ENCODE data around the gene ST6GAL1.

Gene ST6GAL1

GRCh38 chr3:186974824-186975313, 44.5 kb downstream of the ST6GAL1 start:
- TF ChIP-seq SIN3A (IDR thresholded peaks at IDR 0.05; ENCODE audit: borderline replicate concordance, insufficient read depth, low read length), result no peak
- TF ChIP-seq FOXP2 (optimal IDR thresholded peaks at IDR 0.05; ENCODE audit: borderline replicate concordance, extremely low read depth, extremely low read length, insufficient read depth), result no peak
- no peak for TF ChIP-seq REST (IDR thresholded peaks at IDR 0.05; ENCODE audit: insufficient read depth in 1 of 2, low read depth in 2 of 2, low read length in 2 of 2)
- TF ChIP-seq POLR2AphosphoS5 (IDR thresholded peaks at IDR 0.05; ENCODE audit: low read depth, low read length), result no peak
- TF ChIP-seq TAF1 (IDR thresholded peaks at IDR 0.05; ENCODE audit: borderline replicate concordance, insufficient read depth, low read length), result no peak

GRCh38 chr3:186975726-186976125, 45.4 kb downstream of the ST6GAL1 start:
- TF ChIP-seq SIN3A (IDR thresholded peaks at IDR 0.05; ENCODE audit: borderline replicate concordance, insufficient read depth, low read length) (no peak), FOXP2 (optimal IDR thresholded peaks at IDR 0.05; ENCODE audit: borderline replicate concordance, extremely low read depth, extremely low read length, insufficient read depth) (no peak), REST (IDR thresholded peaks at IDR 0.05; ENCODE audit: insufficient read depth in 1 of 2, low read depth in 2 of 2, low read length in 2 of 2) (no peak), TAF1 (IDR thresholded peaks at IDR 0.05; ENCODE audit: borderline replicate concordance, insufficient read depth, low read length) (no peak)

- TF ChIP-seq FOXP2 (optimal IDR thresholded peaks at IDR 0.05; ENCODE audit: borderline replicate concordance, extremely low read depth, extremely low read length, insufficient read depth) (no peak), TAF1 (IDR thresholded peaks at IDR 0.05; ENCODE audit: borderline replicate concordance, insufficient read depth, low read length) (no peak)
Measured at GRCh38 chr3:186976837-186977750, 46.8 kb downstream of the ST6GAL1 start.

- no peak for TF ChIP-seq TAF1 (IDR thresholded peaks at IDR 0.05; ENCODE audit: borderline replicate concordance, insufficient read depth, low read length)
- no peak for TF ChIP-seq POLR2AphosphoS5 (IDR thresholded peaks at IDR 0.05; ENCODE audit: low read depth, low read length)
- no peak for TF ChIP-seq REST (IDR thresholded peaks at IDR 0.05; ENCODE audit: insufficient read depth in 1 of 2, low read depth in 2 of 2, low read length in 2 of 2)
- no peak for TF ChIP-seq FOXP2 (optimal IDR thresholded peaks at IDR 0.05; ENCODE audit: borderline replicate concordance, extremely low read depth, extremely low read length, insufficient read depth)
- TF ChIP-seq SIN3A (IDR thresholded peaks at IDR 0.05; ENCODE audit: borderline replicate concordance, insufficient read depth, low read length), result no peak
Measured at GRCh38 chr3:186978712-186979111, 48.4 kb downstream of the ST6GAL1 start.

GRCh38 chr3:186979852-186980251, 49.5 kb downstream of the ST6GAL1 start:
- no peak for TF ChIP-seq POLR2AphosphoS5 (IDR thresholded peaks at IDR 0.05; ENCODE audit: low read depth, low read length)
- no peak for TF ChIP-seq TAF1 (IDR thresholded peaks at IDR 0.05; ENCODE audit: borderline replicate concordance, insufficient read depth, low read length)
- no peak for TF ChIP-seq REST (IDR thresholded peaks at IDR 0.05; ENCODE audit: insufficient read depth in 1 of 2, low read depth in 2 of 2, low read length in 2 of 2)
- TF ChIP-seq FOXP2 (optimal IDR thresholded peaks at IDR 0.05; ENCODE audit: borderline replicate concordance, extremely low read depth, extremely low read length, insufficient read depth), result no peak
- TF ChIP-seq SIN3A (IDR thresholded peaks at IDR 0.05; ENCODE audit: borderline replicate concordance, insufficient read depth, low read length), result no peak

Measured in PFSK-1 (cell line).